GM19438 (cell line): Measurements from ENCODE around the gene SCT.

Source experiments
- ATAC-seq: cut with Tn5 transposase; IDR thresholded peaks from one replicate; pipeline ENCODE4 v1.9.1; 2021; ENCODE audit warnings: low read depth; ENCODE audit not compliant: unreplicated experiment

The SCT gene

GRCh38 chr11:592501-592900, 34.5 kb downstream of the SCT start:
- ATAC-seq, result no peak

GRCh38 chr11:590997-591396, 36.0 kb downstream of the SCT start:
- ATAC-seq, result no peak

- no peak for ATAC-seq
Measured at GRCh38 chr11:589798-590197, 37.2 kb downstream of the SCT start.

GRCh38 chr11:587978-588380, 39.0 kb downstream of the SCT start:
- ATAC-seq, result no peak

GRCh38 chr11:587546-587945, 39.4 kb downstream of the SCT start:
- ATAC-seq, result no peak

GRCh38 chr11:586376-587316, 40.3 kb downstream of the SCT start:
- ATAC-seq, result no peak

- no peak for ATAC-seq
Measured at GRCh38 chr11:584287-584686, 42.7 kb downstream of the SCT start.

GRCh38 chr11:581752-582151, 45.2 kb downstream of the SCT start:
- ATAC-seq, result no peak

- no peak for ATAC-seq
Measured at GRCh38 chr11:581342-581741, 45.6 kb downstream of the SCT start.

GRCh38 chr11:579830-580601, 47.0 kb downstream of the SCT start:
- no peak for ATAC-seq

GRCh38 chr11:578276-579035, 48.5 kb downstream of the SCT start:
- ATAC-seq, result no peak

- no peak for ATAC-seq
Measured at GRCh38 chr11:577611-577894, 49.4 kb downstream of the SCT start.

- no peak for ATAC-seq
Measured at GRCh38 chr11:576811-577610, 50.0 kb downstream of the SCT start.
